HEK293 (cell line): ENCODE data around the gene ADIPOR2.

Experiments used
- CTCF ChIA-PET: fragments of 350-600 bp; formaldehyde crosslinking; extraction: SDS; loops from one replicate; lab custom pipeline; 2021; ENCODE audit warnings: antibody characterized with exemption; lab: Yijun Ruan, JAX
- POLR2A ChIA-PET: fragments of 300-600 bp; formaldehyde crosslinking; extraction: SDS; loops from one replicate; lab custom pipeline; 2020; ENCODE audit warnings: antibody characterized with exemption, inconsistent platforms; lab: Yijun Ruan, JAX
- H3K27ac ChIP-seq: fragments of 200-500 bp; sonication (Bioruptor generic); 2 replicates; pipeline ENCODE4 v1.5.1; 2014; ENCODE audit warnings: low read depth, low read length, control low read depth, inconsistent platforms; ENCODE audit errors: extremely low read depth
- H3K36me3 ChIP-seq, 2 experiments: fragments of 200-500 bp in 1 of 2; sonication (Bioruptor generic) in 1 of 2; 1 replicate in 1 of 2; 2 replicates in 1 of 2; pipeline ENCODE4 v1.5.1; 2014 to 2017; ENCODE audit warnings: inconsistent platforms in 2 of 2, low read length in 2 of 2; ENCODE audit not compliant: control insufficient read depth in 2 of 2, insufficient read depth in 1 of 2
- H3K4me1 ChIP-seq: fragments of 200-500 bp; sonication (Bioruptor generic); 2 replicates; pipeline ENCODE4 v1.5.1; 2014; ENCODE audit warnings: mild to moderate bottlenecking, low read length, inconsistent platforms; ENCODE audit not compliant: control insufficient read depth, insufficient read depth
- H3K4me3 ChIP-seq: 2 replicates; pipeline ENCODE4 v1.5.1; 2011; ENCODE audit warnings: low read depth, mild to moderate bottlenecking, control low read depth, low read length, moderate library complexity
- H3K9me3 ChIP-seq: fragments of 200-500 bp; sonication (Bioruptor generic); 2 replicates; pipeline ENCODE4 v1.5.1; 2014; ENCODE audit warnings: low read depth, low read length, inconsistent platforms; ENCODE audit not compliant: control insufficient read depth, insufficient read depth
- EGR2 ChIP-seq: fragments of 450-650 bp; formaldehyde crosslinking; IDR thresholded peaks from 2 replicates; pipeline ENCODE4 v1.5.1; 2016; ENCODE audit warnings: low read depth, missing biosample characterization, missing genetic modification characterization
- GFI1B ChIP-seq: fragments of 450-650 bp; formaldehyde crosslinking; IDR thresholded peaks from 2 replicates; pipeline ENCODE4 v1.5.1; 2016; ENCODE audit warnings: missing biosample characterization, missing genetic modification characterization
- KLF8 ChIP-seq: fragments of 450-650 bp; formaldehyde crosslinking; IDR thresholded peaks from 2 replicates; pipeline ENCODE4 v1.5.1; 2016; ENCODE audit warnings: missing biosample characterization, missing genetic modification characterization
- RBAK ChIP-seq: fragments of 450-650 bp; formaldehyde crosslinking; IDR thresholded peaks from 2 replicates; pipeline ENCODE4 v1.5.1; 2016; ENCODE audit warnings: missing biosample characterization, missing genetic modification characterization
- ZFHX2 ChIP-seq: fragments of 450-650 bp; formaldehyde crosslinking; conservative IDR thresholded peaks from 2 replicates; pipeline ENCODE4 v1.5.1; 2016; ENCODE audit warnings: missing biosample characterization, missing genetic modification characterization
- ZNF133 ChIP-seq: fragments of 450-650 bp; formaldehyde crosslinking; IDR thresholded peaks from 2 replicates; pipeline ENCODE4 v1.5.1; 2016; ENCODE audit warnings: missing biosample characterization, missing genetic modification characterization
- ZNF302 ChIP-seq: fragments of 450-650 bp; formaldehyde crosslinking; IDR thresholded peaks from 2 replicates; pipeline ENCODE4 v1.5.1; 2016; ENCODE audit warnings: missing biosample characterization, missing genetic modification characterization, low read depth
- ZNF311 ChIP-seq: fragments of 450-650 bp; formaldehyde crosslinking; IDR thresholded peaks from 2 replicates; pipeline ENCODE4 v1.5.1; 2017; ENCODE audit warnings: missing biosample characterization, missing genetic modification characterization, borderline replicate concordance
- ZNF48 ChIP-seq: fragments of 450-650 bp; formaldehyde crosslinking; IDR thresholded peaks from 2 replicates; pipeline ENCODE4 v1.5.1; 2016; ENCODE audit warnings: missing biosample characterization, missing genetic modification characterization
- ZNF549 ChIP-seq: fragments of 450-650 bp; IDR thresholded peaks from 2 replicates; pipeline ENCODE4 v1.5.1; 2018; ENCODE audit warnings: missing biosample characterization, missing genetic modification characterization, mild to moderate bottlenecking, inconsistent platforms, moderate library complexity
- ZNF596 ChIP-seq: fragments of 450-650 bp; IDR thresholded peaks from 2 replicates; pipeline ENCODE4 v1.5.0; 2018; ENCODE audit warnings: missing biosample characterization, mild to moderate bottlenecking, missing genetic modification characterization, moderate library complexity
- ZNF658 ChIP-seq: fragments of 450-650 bp; formaldehyde crosslinking; IDR thresholded peaks from 2 replicates; pipeline ENCODE4; 2016; ENCODE audit warnings: missing biosample characterization, missing genetic modification characterization
- ZNF677 ChIP-seq: fragments of 450-650 bp; IDR thresholded peaks from 2 replicates; pipeline ENCODE4 v1.5.0; 2018; ENCODE audit warnings: missing biosample characterization, mild to moderate bottlenecking, missing genetic modification characterization, moderate library complexity
- ZNF76 ChIP-seq: fragments of 450-650 bp; formaldehyde crosslinking; IDR thresholded peaks from 2 replicates; pipeline ENCODE4; 2016; ENCODE audit warnings: low read depth, missing biosample characterization, missing genetic modification characterization, borderline replicate concordance
- ZNF830 ChIP-seq: fragments of 450-650 bp; IDR thresholded peaks from 2 replicates; pipeline ENCODE4 v1.5.0; 2018; ENCODE audit warnings: missing biosample characterization, missing genetic modification characterization, low read depth, mild to moderate bottlenecking, moderate library complexity
- TF ChIP-seq, protein P1 (sequence below): fragments of 450-650 bp; formaldehyde crosslinking; conservative IDR thresholded peaks from 2 replicates; pipeline ENCODE4 v1.5.1; 2016; ENCODE audit warnings: low read depth, missing biosample characterization, missing genetic modification characterization
- TF ChIP-seq, protein P2 (sequence below): fragments of 450-650 bp; formaldehyde crosslinking; IDR thresholded peaks from 2 replicates; pipeline ENCODE4 v1.5.1; 2016; ENCODE audit warnings: missing biosample characterization, missing genetic modification characterization
- TF ChIP-seq, protein P3 (sequence below): fragments of 450-650 bp; formaldehyde crosslinking; IDR thresholded peaks from 2 replicates; pipeline ENCODE4 v1.5.1; 2016; ENCODE audit warnings: missing biosample characterization, missing genetic modification characterization

Gene ADIPOR2

DNA sequence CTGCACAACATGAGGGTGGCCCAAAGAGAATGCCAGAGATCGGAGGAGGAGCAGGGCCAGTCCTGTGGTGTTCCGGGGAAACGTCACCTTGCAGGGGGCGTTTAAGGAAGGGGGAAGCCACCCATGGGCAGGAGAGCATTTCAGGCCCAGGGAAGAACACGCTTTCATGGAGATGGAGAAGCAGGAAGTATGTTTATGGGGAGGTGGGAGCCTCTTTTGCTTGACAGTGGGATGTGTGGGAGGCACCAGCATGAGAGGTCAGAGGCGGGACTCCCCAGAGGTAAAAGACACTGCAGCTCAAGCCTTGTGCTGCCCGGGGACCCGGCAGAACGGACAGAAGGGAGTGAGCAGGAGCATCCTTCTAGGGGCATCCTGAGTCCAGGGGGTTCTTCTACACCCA lies 128.2 kb downstream of the ADIPOR2 start:
- ChIA-PET POLR2A (no interaction called here), CTCF (no interaction called here)
- Histone ChIP-seq H3K27ac (no peak overlapping the region), H3K4me3 (no peak overlapping the region), H3K4me1 (no peaks in the 10 kb centered on the region), H3K36me3 (no peaks in the 10 kb centered on the region), H3K9me3 (no peaks in the 10 kb centered on the region)
- TF ChIP-seq, protein P1, sequence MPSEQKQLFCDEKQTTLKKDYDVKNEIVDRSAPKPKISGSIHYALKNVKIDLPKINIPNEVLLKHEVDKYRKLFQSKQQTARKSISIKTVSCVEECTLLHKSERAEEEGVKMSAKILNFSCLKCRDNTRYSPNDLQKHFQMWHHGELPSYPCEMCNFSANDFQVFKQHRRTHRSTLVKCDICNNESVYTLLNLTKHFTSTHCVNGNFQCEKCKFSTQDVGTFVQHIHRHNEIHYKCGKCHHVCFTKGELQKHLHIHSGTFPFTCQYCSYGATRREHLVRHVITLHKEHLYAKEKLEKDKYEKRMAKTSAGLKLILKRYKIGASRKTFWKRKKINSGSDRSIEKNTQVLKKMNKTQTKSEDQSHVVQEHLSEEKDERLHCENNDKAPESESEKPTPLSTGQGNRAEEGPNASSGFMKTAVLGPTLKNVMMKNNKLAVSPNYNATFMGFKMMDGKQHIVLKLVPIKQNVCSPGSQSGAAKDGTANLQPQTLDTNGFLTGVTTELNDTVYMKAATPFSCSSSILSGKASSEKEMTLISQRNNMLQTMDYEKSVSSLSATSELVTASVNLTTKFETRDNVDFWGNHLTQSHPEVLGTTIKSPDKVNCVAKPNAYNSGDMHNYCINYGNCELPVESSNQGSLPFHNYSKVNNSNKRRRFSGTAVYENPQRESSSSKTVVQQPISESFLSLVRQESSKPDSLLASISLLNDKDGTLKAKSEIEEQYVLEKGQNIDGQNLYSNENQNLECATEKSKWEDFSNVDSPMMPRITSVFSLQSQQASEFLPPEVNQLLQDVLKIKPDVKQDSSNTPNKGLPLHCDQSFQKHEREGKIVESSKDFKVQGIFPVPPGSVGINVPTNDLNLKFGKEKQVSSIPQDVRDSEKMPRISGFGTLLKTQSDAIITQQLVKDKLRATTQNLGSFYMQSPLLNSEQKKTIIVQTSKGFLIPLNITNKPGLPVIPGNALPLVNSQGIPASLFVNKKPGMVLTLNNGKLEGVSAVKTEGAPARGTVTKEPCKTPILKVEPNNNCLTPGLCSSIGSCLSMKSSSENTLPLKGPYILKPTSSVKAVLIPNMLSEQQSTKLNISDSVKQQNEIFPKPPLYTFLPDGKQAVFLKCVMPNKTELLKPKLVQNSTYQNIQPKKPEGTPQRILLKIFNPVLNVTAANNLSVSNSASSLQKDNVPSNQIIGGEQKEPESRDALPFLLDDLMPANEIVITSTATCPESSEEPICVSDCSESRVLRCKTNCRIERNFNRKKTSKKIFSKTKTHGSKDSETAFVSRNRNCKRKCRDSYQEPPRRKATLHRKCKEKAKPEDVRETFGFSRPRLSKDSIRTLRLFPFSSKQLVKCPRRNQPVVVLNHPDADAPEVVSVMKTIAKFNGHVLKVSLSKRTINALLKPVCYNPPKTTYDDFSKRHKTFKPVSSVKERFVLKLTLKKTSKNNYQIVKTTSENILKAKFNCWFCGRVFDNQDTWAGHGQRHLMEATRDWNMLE (tag by site-specific recombination) = no peak
- TF ChIP-seq EGR2 (tag by site-specific recombination) = peak; percentile 25; the same call in 1 of the 2 replicates
- TF ChIP-seq ZNF658 (tag by site-specific recombination) = no peak
- peak; percentile 65 for TF ChIP-seq ZFHX2 (tag by site-specific recombination)
- TF ChIP-seq, all 188 proteins: peak for 2

DNA sequence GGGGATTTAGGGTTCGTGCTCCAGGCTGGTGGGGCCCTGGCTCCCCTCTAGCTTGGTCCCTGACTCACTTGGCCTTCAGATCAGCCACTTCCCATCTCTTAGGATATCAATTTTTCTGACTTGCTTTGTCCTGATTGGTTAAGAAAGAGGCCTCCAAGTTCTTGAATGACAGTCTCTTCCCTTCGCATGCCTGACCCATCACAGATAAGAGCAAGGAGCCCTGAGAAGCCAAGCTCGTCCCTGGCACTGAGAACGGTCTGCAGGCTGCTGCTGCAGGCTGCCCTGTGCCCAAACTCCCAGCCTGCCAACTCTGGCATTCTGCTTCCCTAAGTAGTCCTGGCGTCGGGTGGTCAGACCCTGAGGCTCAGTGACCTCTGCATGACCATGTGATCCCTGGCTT lies 128.7 kb downstream of the ADIPOR2 start:
- no peaks in the 10 kb centered on the region for H3K4me1 ChIP-seq
- POLR2A ChIA-PET = no interaction called here
- no peak overlapping the region for H3K4me3 ChIP-seq
- CTCF ChIA-PET = no interaction called here
- no peak overlapping the region for H3K27ac ChIP-seq
- no peaks in the 10 kb centered on the region for H3K9me3 ChIP-seq
- TF ChIP-seq ZNF302 (tag by site-specific recombination) = no peak
- TF ChIP-seq GFI1B (tag by site-specific recombination) = no peak
- TF ChIP-seq ZNF830 (tag by site-specific recombination) = no peak
- no peak for TF ChIP-seq ZNF133 (tag by site-specific recombination)
- TF ChIP-seq ZNF311 (tag by site-specific recombination) = no peak
- TF ChIP-seq ZNF76 (tag by site-specific recombination) = no peak
- TF ChIP-seq, protein P2, sequence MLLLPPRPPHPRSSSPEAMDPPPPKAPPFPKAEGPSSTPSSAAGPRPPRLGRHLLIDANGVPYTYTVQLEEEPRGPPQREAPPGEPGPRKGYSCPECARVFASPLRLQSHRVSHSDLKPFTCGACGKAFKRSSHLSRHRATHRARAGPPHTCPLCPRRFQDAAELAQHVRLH (tag by site-specific recombination) = no peak
- TF ChIP-seq ZNF677 (tag by site-specific recombination) = no peak
- TF ChIP-seq, protein P3, sequence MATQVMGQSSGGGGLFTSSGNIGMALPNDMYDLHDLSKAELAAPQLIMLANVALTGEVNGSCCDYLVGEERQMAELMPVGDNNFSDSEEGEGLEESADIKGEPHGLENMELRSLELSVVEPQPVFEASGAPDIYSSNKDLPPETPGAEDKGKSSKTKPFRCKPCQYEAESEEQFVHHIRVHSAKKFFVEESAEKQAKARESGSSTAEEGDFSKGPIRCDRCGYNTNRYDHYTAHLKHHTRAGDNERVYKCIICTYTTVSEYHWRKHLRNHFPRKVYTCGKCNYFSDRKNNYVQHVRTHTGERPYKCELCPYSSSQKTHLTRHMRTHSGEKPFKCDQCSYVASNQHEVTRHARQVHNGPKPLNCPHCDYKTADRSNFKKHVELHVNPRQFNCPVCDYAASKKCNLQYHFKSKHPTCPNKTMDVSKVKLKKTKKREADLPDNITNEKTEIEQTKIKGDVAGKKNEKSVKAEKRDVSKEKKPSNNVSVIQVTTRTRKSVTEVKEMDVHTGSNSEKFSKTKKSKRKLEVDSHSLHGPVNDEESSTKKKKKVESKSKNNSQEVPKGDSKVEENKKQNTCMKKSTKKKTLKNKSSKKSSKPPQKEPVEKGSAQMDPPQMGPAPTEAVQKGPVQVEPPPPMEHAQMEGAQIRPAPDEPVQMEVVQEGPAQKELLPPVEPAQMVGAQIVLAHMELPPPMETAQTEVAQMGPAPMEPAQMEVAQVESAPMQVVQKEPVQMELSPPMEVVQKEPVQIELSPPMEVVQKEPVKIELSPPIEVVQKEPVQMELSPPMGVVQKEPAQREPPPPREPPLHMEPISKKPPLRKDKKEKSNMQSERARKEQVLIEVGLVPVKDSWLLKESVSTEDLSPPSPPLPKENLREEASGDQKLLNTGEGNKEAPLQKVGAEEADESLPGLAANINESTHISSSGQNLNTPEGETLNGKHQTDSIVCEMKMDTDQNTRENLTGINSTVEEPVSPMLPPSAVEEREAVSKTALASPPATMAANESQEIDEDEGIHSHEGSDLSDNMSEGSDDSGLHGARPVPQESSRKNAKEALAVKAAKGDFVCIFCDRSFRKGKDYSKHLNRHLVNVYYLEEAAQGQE = no peak
- TF ChIP-seq ZNF596 = no peak
- no peak for TF ChIP-seq ZNF48 (tag by site-specific recombination)
- no peak for TF ChIP-seq KLF8 (tag by site-specific recombination)
- no peak for TF ChIP-seq RBAK (tag by site-specific recombination)
- TF ChIP-seq ZNF549 (tag by site-specific recombination) = no peak
- TF ChIP-seq, all 188 proteins: peak for 0
- H3K36me3 ChIP-seq = no peaks in the 10 kb centered on the region
